HG03354 (cell line): ENCODE measurements around the gene SMARCA4.

Experiments
- ATAC-seq: cut with Tn5 transposase; IDR thresholded peaks from one replicate; pipeline ENCODE4 v1.9.1; 2021; ENCODE audit warnings: mild to moderate bottlenecking; ENCODE audit not compliant: unreplicated experiment, poor library complexity, severe bottlenecking

Gene SMARCA4

DNA sequence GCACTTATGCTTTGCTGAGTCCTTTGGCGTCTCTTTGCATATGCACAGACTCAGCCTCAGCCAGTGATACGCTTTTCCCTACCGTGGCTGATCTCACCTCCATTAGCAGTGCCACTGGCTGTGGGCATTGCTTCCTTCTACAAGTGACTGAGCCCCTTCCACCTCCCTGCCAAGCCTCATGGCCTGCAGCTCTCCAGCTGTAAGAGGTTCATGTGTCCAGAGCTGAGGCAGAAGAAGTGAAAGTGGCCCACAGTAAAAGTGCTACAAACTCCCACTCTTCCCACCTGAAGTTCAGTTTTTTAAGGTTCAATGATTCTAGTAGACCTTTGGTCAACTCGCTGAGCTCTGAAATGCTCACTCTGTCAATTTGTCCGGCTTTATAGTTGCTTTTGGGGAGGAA lies 44.7 kb downstream of the SMARCA4 start:
- no peak for ATAC-seq

DNA sequence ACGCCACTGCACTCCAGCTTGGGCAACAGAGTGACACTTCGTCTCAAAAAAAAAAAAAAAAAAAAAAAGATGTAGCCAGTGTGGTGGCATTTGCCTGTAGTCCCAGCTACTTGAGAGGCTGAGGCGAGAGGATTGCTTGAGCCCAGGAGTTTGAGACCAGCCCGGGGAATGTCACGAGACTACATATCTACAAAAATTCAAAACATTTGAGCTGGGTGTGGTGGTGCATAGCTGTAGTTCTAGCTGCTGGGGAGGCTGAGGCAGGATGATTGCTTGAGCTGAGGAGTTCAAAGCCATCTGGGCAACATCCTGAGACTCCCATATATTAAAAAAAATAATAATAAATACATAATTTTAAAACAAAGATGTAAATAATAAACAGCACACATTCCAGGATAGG lies 46.6 kb downstream of the SMARCA4 start:
- ATAC-seq = no peak

DNA sequence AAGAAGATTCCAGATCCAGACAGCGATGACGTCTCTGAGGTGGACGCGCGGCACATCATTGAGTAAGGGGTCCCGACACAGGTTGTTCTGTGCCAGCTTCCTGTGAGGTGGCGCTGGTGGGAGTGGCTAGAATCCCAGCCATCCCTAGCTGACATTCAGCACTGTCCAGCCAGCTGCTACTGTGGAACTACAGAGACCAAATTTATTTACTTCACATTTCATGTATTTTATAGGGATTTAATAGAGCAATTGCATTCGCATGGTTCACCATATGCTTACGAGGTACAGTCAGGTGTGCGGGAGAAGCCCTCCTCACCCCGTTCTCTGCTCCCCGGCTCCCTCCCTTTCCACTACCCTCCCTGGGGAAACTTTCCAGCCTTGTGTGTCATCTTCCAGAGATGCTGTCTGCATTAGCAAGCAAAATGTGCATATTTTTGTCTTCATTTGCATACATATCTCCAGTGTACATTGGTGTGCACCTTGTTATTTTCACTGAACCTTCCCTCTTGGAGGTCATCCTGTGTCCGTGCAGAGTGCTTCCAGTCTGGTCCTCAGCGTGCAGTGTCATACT lies 47.2 kb downstream of the SMARCA4 start:
- no peak for ATAC-seq

DNA sequence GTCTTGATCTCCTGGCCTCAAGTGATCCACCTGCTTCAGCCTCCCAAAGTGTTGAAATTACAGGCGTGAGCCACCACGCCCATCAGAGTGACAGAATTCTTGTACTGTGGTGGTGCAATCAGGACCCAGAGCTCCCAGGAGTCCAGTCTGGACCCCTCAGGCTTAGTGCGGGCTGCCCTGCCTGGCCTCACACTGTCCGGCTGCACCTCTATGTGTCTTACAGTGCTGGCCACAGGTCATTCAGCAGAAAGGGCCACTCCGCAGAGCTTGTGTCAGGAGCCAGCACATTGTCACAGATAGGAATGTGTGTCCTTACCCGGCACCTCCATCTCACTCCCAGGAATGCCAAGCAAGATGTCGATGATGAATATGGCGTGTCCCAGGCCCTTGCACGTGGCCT lies 49.2 kb downstream of the SMARCA4 start:
- no peak for ATAC-seq

DNA sequence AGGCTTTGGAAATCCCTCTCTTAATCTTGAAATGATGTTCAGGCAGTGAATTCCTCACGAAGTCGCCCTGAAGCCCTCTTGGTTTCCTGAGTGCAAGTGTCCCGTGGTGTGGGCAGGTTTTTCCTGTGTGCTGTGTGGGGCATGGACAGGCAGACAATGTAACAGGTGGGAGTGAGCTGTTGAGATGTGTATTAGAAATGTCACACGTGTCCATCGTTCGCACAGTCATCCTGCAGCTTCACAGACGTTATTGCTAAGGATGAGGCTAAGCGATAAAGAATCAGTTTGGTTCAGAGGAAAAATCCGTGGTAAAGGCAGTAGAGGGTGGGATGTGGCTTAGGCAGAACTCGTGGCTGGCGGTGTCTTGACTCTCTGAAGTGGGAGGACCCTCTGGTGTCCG lies 51.7 kb downstream of the SMARCA4 start:
- no peak for ATAC-seq

DNA sequence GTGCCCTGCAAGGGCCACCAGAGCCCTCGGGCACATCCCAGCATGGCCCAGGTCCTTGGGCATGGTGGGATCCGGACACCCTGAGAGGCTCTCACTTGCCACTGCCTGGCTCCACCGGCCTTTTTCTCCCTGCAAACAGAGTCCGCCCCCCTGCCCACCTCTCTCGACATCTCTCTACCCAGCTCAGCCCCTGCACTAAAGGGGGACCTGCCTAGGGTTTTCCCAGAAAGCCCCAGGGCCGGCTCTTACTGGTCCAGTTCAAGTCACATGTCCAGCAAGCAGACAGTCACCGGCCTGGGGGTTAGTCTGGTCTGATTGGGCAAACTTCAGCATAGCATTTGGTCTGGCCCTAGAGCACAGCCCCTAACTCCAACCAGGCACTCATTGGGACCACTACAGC lies 52.9 kb downstream of the SMARCA4 start:
- ATAC-seq = no peak

DNA sequence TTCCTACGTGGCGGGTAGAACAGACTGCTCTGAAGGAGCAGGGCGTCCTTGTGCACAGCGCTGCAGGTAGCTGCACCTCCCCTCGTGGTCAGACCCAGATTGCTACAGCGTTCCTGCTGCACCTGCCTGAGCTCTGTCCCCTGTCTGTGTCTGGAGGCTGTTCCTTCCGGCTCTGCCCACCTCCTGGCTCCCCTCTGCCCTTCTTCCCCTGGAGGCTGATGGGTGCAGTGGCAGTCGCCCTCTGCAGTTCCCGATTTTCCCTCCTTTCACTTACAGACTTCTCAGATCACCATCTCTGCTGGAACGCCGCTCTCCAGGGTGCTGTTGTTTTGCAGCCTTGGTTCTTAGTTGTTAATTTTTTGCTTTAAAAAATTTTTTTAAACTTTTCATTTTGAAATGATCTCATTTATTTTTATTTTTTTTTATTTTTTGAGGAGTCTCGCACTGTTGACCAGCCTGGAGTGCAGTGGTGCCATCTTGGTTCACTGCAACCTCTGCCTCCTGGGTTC lies 53.6 kb downstream of the SMARCA4 start:
- ATAC-seq = no peak

DNA sequence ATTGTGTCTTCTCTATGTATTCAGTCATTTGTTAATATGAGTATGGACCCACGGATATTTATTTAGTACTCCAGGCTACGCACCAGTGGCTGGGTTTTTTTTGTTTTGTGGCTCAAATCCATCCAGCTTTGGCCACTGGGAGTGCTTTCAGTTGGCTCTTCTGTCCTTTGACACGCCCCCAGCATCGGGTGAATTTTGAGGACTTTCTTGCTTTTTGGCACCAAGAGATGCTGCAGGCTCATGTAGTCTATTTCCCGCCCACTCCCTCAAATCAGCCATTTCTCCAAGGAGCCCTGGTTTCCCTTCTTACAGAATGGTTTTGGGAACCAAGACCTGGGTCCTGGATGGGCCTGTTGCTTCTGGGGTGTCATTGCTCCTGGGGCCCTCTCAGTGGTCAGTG lies 55.8 kb downstream of the SMARCA4 start:
- ATAC-seq = no peak

DNA sequence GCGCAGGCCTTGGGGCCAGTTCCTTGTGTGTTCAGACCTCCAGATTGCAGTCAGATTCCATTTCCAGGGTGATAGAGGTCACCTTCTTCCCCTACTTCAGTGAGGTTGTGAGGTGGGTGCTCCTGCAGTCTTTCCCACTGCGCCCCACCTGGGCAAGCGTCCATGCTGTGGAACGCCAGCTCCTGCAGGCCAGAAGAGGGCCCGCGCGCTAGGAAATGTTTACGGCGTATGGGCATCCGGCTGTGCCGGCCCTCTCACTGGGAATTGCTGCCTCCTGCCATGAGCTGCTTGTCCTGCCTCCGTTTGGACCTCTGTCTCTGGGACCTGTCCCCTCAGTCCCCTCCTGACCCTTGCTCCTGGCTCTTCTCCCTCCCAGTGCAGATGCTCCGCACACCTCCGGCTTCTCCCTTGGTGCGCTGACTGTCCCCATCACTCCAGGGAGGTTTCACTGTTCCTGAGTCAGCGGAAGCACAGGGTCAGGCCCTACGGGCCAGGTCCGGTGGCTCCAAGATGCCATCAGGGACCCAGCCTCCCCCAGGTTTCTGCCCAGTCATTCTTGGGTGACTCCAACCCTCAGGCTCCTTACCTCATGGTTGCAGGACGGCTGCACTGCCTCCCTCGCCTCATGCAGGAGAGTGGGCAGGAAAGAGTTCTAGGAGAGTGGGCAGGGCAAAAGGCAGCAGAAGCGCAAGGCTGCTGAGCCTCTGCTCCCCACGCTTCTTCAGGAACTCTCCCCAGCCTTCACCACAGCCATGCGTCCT lies 56.6 kb downstream of the SMARCA4 start:
- ATAC-seq = no peak

DNA sequence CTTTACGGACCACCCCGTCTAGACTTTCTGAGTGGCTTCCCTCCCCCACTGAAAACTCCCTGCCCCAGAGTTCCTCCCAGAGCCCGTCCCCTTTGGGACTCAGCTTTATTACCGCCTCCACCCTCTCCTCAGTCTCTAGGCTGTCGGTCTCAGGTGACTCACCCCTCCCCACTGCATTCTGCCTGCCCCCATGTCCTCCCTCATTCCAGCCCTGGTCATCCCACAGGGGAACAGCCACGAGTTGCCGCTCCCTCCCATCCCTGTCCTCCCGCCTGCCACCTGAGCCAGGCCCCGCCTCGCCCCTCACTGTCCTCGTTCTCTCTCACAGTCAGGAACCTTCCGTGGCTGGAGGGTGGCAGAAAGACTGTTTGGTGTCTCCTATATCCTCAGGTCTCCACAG lies 57.3 kb downstream of the SMARCA4 start:
- ATAC-seq = no peak

DNA sequence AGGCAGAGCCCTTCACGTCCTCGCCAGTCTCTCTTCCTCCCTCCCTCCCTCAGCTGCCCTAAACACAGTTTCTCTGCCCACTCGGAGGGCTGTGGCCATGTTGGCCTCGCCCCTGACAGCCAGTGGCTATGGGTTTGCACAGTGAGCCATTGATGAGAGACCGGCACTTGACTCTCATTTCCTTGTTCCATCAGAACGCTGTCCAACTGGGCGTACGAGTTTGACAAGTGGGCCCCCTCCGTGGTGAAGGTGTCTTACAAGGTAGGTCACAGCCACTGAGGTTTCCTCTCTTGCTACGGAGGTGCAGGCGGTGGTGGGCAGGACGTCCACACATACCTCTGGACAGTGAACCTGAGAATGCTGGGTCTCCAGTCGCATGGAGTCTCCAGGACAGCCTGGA lies 57.9 kb downstream of the SMARCA4 start:
- ATAC-seq = no peak

DNA sequence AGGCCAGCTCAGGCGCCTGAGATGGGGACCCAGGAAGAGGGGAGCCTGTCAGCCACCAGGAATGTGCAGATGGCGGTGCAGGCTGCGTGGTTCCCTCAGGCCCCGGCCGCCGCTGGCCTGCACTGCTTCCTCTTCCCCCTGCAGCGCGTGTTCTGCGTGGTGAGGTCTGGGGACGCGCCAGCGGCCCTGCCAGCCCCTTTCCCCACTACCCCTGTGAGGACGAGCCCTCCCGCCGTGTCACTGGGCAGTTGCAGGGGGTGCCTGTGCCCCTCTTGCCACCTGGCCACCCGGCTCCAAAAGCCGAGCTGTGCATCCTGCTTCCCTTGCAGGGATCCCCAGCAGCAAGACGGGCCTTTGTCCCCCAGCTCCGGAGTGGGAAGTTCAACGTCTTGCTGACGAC lies 58.4 kb downstream of the SMARCA4 start:
- no peak for ATAC-seq

DNA sequence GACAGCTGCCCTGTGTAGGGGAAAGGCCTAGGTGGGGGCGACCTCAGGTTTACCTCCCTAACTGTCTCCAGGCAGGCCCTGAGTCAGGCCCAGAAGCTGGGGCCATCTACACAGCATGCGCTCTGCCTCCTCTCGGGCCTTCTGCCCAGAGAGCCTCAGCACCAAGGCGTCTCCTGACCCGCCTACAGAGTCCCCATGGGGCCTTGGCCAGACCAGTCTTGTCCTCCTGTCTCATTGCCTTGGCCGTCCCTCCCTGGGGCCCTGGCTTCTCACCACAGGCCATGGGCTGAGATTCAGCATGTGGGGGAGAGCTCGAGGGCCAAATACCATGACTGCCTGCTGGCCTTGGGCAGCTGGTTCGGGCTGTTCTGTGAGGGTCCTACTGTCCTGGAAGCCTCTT lies 59.0 kb downstream of the SMARCA4 start:
- no peak for ATAC-seq

DNA sequence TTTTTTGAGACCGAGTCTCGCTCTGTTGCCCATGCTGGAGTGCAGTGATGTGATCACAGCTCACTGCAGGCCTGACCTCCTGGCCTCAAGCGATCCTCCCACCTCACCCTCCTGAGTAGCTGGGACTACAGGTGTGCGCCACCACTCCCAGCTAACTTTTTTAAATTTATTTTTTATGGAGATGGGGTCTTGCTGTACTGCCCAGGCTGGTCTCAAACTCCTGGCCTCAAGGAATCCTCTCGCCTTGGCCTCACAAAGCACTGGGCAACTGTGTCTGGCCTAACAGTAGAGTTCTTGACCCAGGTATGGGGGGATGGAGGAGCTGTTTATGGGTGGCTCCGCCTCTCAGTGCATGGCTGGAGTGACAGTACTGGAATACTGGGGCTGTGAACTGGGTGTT lies 59.6 kb downstream of the SMARCA4 start:
- no peak for ATAC-seq

DNA sequence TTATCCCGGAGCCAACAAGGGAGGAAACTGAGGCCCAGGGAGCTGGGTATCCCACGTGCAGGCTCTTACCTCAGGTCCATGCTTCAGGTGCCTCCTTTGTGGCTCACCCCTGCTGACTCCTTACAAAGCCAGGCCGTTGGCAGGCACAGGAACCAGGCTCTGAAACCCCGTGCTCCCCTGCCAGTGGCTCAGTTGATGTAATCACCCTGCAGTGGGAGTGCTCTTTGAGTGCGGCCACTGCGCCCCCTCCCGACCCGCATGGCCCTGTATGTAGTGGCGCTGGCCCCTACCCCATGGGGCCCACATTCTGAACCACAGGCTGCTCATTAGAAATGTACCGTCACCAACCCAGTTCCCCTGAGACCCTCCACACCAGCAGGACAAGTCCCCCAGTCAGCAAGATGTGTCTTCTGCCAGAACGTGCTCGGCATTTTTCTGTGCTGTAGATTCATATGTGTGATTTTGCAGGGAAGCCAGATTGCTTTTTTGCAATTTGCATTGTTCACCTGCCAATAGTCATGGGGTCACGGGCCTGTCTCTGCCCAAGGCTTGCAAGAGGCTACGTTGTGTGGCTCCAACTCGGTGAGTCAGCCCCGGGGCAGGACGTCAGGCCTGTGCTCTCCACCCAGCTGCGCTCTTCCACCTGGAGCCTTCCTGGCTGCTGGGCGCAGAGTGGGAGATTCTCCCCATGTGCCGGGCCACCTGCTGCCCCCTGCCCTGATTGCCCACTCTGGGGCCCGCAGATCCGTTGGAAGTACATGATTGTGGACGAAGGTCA lies 60.3 kb downstream of the SMARCA4 start:
- no peak for ATAC-seq

DNA sequence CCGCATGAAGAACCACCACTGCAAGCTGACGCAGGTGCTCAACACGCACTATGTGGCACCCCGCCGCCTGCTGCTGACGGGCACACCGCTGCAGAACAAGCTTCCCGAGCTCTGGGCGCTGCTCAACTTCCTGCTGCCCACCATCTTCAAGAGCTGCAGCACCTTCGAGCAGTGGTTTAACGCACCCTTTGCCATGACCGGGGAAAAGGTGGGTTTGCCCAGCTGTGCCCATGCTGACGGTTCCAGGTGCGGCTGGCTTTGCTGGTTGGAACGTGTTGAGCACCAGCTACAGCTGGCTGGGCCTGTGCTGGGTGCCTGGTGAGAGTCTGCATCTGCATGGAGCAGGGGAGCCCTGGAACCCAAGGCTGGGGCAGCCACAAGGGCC lies 60.9 kb downstream of the SMARCA4 start:
- ATAC-seq = no peak

DNA sequence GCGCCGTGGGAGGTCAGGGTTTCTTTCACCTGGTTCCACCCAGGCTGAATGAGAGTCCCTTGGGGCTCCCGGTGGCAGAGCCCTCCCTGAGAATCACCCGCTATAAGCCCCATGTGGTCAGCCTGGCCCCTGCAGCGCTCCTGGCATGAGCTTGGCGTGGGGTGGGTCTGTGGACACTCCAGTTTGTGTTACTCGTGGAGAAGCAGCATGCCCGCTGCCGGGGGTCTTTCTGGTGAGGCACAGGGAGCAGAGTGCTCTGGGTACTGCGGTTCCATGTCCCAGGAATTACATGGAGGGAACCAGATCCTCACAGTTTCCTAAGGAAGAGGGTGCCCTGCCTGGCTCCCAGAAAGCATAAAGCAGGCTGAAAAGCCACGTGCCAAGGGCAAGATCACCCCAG lies 62.2 kb downstream of the SMARCA4 start:
- ATAC-seq = no peak

DNA sequence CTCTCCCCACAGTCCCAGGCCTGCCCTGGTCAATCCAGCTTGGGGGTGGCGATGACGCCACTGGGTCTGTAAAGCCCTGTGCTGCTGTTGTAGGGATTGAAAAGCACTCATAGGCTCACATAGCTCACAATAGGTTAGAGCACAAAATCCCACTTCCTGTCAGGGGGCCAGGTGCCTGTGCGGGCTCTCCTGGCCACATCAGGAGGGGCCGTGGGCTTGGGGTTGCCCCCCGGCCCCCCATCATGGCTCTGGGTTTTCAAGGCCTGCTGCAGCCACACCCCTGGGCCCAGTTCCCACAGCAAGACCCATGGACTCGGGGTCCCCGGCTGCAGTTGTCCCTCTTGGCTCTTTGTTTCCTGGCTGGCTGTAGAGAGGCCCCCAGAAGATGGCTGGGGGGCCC lies 62.9 kb downstream of the SMARCA4 start:
- ATAC-seq = no peak

DNA sequence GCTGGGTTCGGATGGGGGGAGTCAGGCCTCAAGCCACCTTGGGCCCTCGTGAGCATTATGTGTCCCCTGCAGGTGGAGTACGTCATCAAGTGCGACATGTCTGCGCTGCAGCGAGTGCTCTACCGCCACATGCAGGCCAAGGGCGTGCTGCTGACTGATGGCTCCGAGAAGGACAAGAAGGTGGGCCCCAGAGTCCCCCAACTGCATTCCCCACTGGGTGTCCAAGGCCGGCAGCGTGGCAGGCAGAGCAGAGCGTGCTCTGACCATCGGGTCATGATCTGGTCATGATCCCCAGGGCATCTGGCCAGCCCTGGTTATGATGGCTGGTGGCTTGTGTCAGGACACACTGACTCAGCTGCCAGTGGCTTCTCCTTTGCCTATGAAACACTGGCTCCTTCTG lies 63.4 kb downstream of the SMARCA4 start:
- no peak for ATAC-seq

DNA sequence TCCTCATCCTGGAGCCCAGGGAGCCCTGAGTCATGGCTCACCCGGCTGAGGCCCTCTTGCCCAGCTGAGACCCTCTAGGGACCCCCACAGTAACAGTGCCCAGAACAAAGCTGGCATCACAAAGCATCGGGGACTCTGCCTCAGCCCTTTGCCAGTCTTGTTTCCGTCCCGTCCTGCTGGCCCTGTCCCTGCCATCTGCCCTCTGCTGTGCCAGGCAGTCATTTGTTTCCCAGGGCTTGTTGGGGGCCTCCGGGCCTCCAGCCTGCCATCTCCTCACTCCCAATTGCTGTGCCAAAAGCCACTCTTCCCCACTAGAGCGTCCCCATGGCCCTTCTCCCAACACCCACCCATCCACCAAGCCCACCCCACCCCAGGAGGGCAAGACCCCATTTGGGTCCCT lies 64.2 kb downstream of the SMARCA4 start:
- no peak for ATAC-seq

DNA sequence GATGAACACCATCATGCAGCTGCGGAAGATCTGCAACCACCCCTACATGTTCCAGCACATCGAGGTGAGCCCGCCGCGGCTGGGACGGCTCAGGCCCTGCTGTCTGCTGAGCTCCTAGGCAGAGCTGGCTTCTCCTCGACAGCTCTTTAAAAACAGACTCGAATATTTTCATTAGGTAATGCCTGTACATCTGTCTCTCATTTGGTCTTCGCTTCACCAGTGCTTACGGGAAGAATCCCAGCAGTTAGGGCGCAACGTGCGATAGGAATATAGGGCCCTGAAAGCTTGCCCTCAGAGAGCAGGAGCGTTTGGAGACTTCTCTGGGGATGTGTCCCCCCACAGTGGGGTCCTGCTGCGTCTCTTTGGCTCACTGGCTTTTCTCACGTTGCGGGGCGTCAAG lies 64.6 kb downstream of the SMARCA4 start:
- no peak for ATAC-seq
